ENCODE measurements around the gene RNF144A.
A peak's percentile ranks its signal among the peaks of the same experiment; 100 is the strongest.

The RNF144A gene

GRCh38 chr2:6942848-6943247 lies 25.6 kb downstream of the RNF144A start:
- no peak overlapping the region for H3K4me2 ChIP-seq (ENCODE audit: low read length)
- no peak overlapping the region for H3K9ac ChIP-seq (ENCODE audit: low read depth, low read length)
- H3K4me1 ChIP-seq (ENCODE audit: control insufficient read depth, insufficient read depth, low read length) = peaks cover 9% of the 10 kb centered on the region
- H3K27me3 ChIP-seq (ENCODE audit: control insufficient read depth, insufficient read depth, low read length) = peaks cover 55% of the 10 kb centered on the region
- H3K9me3 ChIP-seq (replicated peaks; ENCODE audit: low read length) = no peaks in the 10 kb centered on the region
- H3K4me3 ChIP-seq (ENCODE audit: low read length) = no peak overlapping the region
- H3K36me3 ChIP-seq (ENCODE audit: insufficient read depth, low read length) = no peaks in the 10 kb centered on the region

GRCh38 chr2:6943523-6943922 lies 26.3 kb downstream of the RNF144A start:
- Histone ChIP-seq H3K27me3 (ENCODE audit: control insufficient read depth, insufficient read depth, low read length) (peaks cover 61% of the 10 kb centered on the region), H3K4me1 (ENCODE audit: control insufficient read depth, insufficient read depth, low read length) (peaks cover 9% of the 10 kb centered on the region), H3K9me3 (replicated peaks; ENCODE audit: low read length) (no peaks in the 10 kb centered on the region), H3K36me3 (ENCODE audit: insufficient read depth, low read length) (no peaks in the 10 kb centered on the region), H3K9ac (ENCODE audit: low read depth, low read length) (no peak overlapping the region), H3K4me2 (ENCODE audit: low read length) (no peak overlapping the region), H3K4me3 (ENCODE audit: low read length) (no peak overlapping the region)

- no peaks in the 10 kb centered on the region for H3K36me3 ChIP-seq (ENCODE audit: insufficient read depth, low read length)
- peaks cover 9% of the 10 kb centered on the region for H3K4me1 ChIP-seq (ENCODE audit: control insufficient read depth, insufficient read depth, low read length)
- H3K4me2 ChIP-seq (ENCODE audit: low read length) = no peak overlapping the region
- no peak overlapping the region for H3K9ac ChIP-seq (ENCODE audit: low read depth, low read length)
- H3K4me3 ChIP-seq (ENCODE audit: low read length) = no peak overlapping the region
- H3K9me3 ChIP-seq (replicated peaks; ENCODE audit: low read length) = no peaks in the 10 kb centered on the region
- H3K27me3 ChIP-seq (ENCODE audit: control insufficient read depth, insufficient read depth, low read length) = peaks cover 61% of the 10 kb centered on the region
Measured at GRCh38 chr2:6943971-6944370, 26.8 kb downstream of the RNF144A start.

GRCh38 chr2:6944555-6944954 lies 27.3 kb downstream of the RNF144A start:
- Histone ChIP-seq H3K4me1 (ENCODE audit: control insufficient read depth, insufficient read depth, low read length) (peaks cover 9% of the 10 kb centered on the region), H3K9ac (ENCODE audit: low read depth, low read length) (no peak overlapping the region), H3K4me2 (ENCODE audit: low read length) (no peak overlapping the region), H3K27me3 (ENCODE audit: control insufficient read depth, insufficient read depth, low read length) (peaks cover 60% of the 10 kb centered on the region), H3K4me3 (ENCODE audit: low read length) (no peak overlapping the region), H3K9me3 (replicated peaks; ENCODE audit: low read length) (no peaks in the 10 kb centered on the region), H3K36me3 (ENCODE audit: insufficient read depth, low read length) (no peaks in the 10 kb centered on the region)

GRCh38 chr2:6945087-6945813 lies 28.0 kb downstream of the RNF144A start:
- no peaks in the 10 kb centered on the region for H3K9me3 ChIP-seq (replicated peaks; ENCODE audit: low read length)
- no peaks in the 10 kb centered on the region for H3K36me3 ChIP-seq (ENCODE audit: insufficient read depth, low read length)
- H3K4me1 ChIP-seq (ENCODE audit: control insufficient read depth, insufficient read depth, low read length) = peaks cover 9% of the 10 kb centered on the region
- H3K4me3 ChIP-seq (ENCODE audit: low read length) = no peak overlapping the region
- peaks cover 60% of the 10 kb centered on the region for H3K27me3 ChIP-seq (ENCODE audit: control insufficient read depth, insufficient read depth, low read length)
- no peak overlapping the region for H3K4me2 ChIP-seq (ENCODE audit: low read length)
- H3K9ac ChIP-seq (ENCODE audit: low read depth, low read length) = no peak overlapping the region

GRCh38 chr2:6945821-6946220 lies 28.6 kb downstream of the RNF144A start:
- H3K9me3 ChIP-seq (replicated peaks; ENCODE audit: low read length) = no peaks in the 10 kb centered on the region
- H3K9ac ChIP-seq (ENCODE audit: low read depth, low read length) = no peak overlapping the region
- peaks cover 9% of the 10 kb centered on the region for H3K4me1 ChIP-seq (ENCODE audit: control insufficient read depth, insufficient read depth, low read length)
- no peaks in the 10 kb centered on the region for H3K36me3 ChIP-seq (ENCODE audit: insufficient read depth, low read length)
- peaks cover 56% of the 10 kb centered on the region for H3K27me3 ChIP-seq (ENCODE audit: control insufficient read depth, insufficient read depth, low read length)
- H3K4me3 ChIP-seq (ENCODE audit: low read length) = no peak overlapping the region
- no peak overlapping the region for H3K4me2 ChIP-seq (ENCODE audit: low read length)

GRCh38 chr2:6946722-6947121 lies 29.5 kb downstream of the RNF144A start:
- Histone ChIP-seq H3K4me3 (ENCODE audit: low read length) (no peak overlapping the region), H3K4me2 (ENCODE audit: low read length) (peak overlapping the region; percentile 11), H3K27me3 (ENCODE audit: control insufficient read depth, insufficient read depth, low read length) (peaks cover 48% of the 10 kb centered on the region), H3K4me1 (ENCODE audit: control insufficient read depth, insufficient read depth, low read length) (peaks cover 9% of the 10 kb centered on the region), H3K36me3 (ENCODE audit: insufficient read depth, low read length) (no peaks in the 10 kb centered on the region), H3K9me3 (replicated peaks; ENCODE audit: low read length) (no peaks in the 10 kb centered on the region), H3K9ac (ENCODE audit: low read depth, low read length) (no peak overlapping the region)

GRCh38 chr2:6947929-6948676 lies 30.9 kb downstream of the RNF144A start:
- H3K9ac ChIP-seq (ENCODE audit: low read depth, low read length) = no peak overlapping the region
- H3K4me2 ChIP-seq (ENCODE audit: low read length) = no peak overlapping the region
- H3K9me3 ChIP-seq (replicated peaks; ENCODE audit: low read length) = no peaks in the 10 kb centered on the region
- peaks cover 41% of the 10 kb centered on the region for H3K27me3 ChIP-seq (ENCODE audit: control insufficient read depth, insufficient read depth, low read length)
- peaks cover 9% of the 10 kb centered on the region for H3K4me1 ChIP-seq (ENCODE audit: control insufficient read depth, insufficient read depth, low read length)
- no peak overlapping the region for H3K4me3 ChIP-seq (ENCODE audit: low read length)
- no peaks in the 10 kb centered on the region for H3K36me3 ChIP-seq (ENCODE audit: insufficient read depth, low read length)

- Histone ChIP-seq H3K27me3 (ENCODE audit: control insufficient read depth, insufficient read depth, low read length) (peaks cover 34% of the 10 kb centered on the region), H3K4me3 (ENCODE audit: low read length) (no peak overlapping the region), H3K9ac (ENCODE audit: low read depth, low read length) (no peak overlapping the region), H3K36me3 (ENCODE audit: insufficient read depth, low read length) (no peaks in the 10 kb centered on the region), H3K4me2 (ENCODE audit: low read length) (no peak overlapping the region), H3K9me3 (replicated peaks; ENCODE audit: low read length) (no peaks in the 10 kb centered on the region), H3K4me1 (ENCODE audit: control insufficient read depth, insufficient read depth, low read length) (peaks cover 9% of the 10 kb centered on the region)
Measured at GRCh38 chr2:6948677-6949351, 31.6 kb downstream of the RNF144A start.

GRCh38 chr2:6951046-6951445 lies 33.8 kb downstream of the RNF144A start:
- H3K9ac ChIP-seq (ENCODE audit: low read depth, low read length) = no peak overlapping the region
- no peaks in the 10 kb centered on the region for H3K9me3 ChIP-seq (replicated peaks; ENCODE audit: low read length)
- peaks cover 21% of the 10 kb centered on the region for H3K27me3 ChIP-seq (ENCODE audit: control insufficient read depth, insufficient read depth, low read length)
- peaks cover 13% of the 10 kb centered on the region for H3K4me1 ChIP-seq (ENCODE audit: control insufficient read depth, insufficient read depth, low read length)
- H3K36me3 ChIP-seq (ENCODE audit: insufficient read depth, low read length) = no peaks in the 10 kb centered on the region
- H3K4me3 ChIP-seq (ENCODE audit: low read length) = no peak overlapping the region
- H3K4me2 ChIP-seq (ENCODE audit: low read length) = no peak overlapping the region

GRCh38 chr2:6952101-6952500 lies 34.9 kb downstream of the RNF144A start:
- peaks cover 29% of the 10 kb centered on the region for H3K27me3 ChIP-seq (ENCODE audit: control insufficient read depth, insufficient read depth, low read length)
- no peak overlapping the region for H3K9ac ChIP-seq (ENCODE audit: low read depth, low read length)
- no peak overlapping the region for H3K4me2 ChIP-seq (ENCODE audit: low read length)
- no peak overlapping the region for H3K4me3 ChIP-seq (ENCODE audit: low read length)
- H3K9me3 ChIP-seq (replicated peaks; ENCODE audit: low read length) = no peaks in the 10 kb centered on the region
- peaks cover 9% of the 10 kb centered on the region for H3K4me1 ChIP-seq (ENCODE audit: control insufficient read depth, insufficient read depth, low read length)
- H3K36me3 ChIP-seq (ENCODE audit: insufficient read depth, low read length) = no peaks in the 10 kb centered on the region
